HepG2 (cell line): ENCODE measurements around the gene VDAC1. TPM values are rescaled to one million over a fixed set of nuclear protein-coding genes. Genes with fewer than 3 reads are reported as not detected.

Experiments used
- ADNP ChIP-seq: sonication (generic); formaldehyde crosslinking; IDR thresholded peaks from 2 replicates; pipeline ENCODE4 v1.4.0; 2020; ENCODE audit warnings: missing genetic modification reagents
- CBX5 ChIP-seq: sonication (generic); formaldehyde crosslinking; IDR thresholded peaks from 2 replicates; pipeline ENCODE4 v1.4.0; 2020; ENCODE audit warnings: missing genetic modification reagents, borderline replicate concordance
- GATAD1 ChIP-seq: IDR thresholded peaks from 2 replicates; pipeline ENCODE4 v1.6.1; 2016; ENCODE audit warnings: missing genetic modification reagents, missing compliant biosample characterization
- JUND ChIP-seq: sonication (generic); formaldehyde crosslinking; IDR thresholded peaks from 2 replicates; pipeline ENCODE4 v1.8.0; 2022; ENCODE audit warnings: mild to moderate bottlenecking, missing genetic modification reagents
- KAT8 ChIP-seq: IDR thresholded peaks from 2 replicates; pipeline ENCODE4 v1.6.1; 2016; ENCODE audit warnings: missing genetic modification reagents, missing compliant biosample characterization
- KDM5A ChIP-seq: fragments of 200-600 bp; sonication (generic); IDR thresholded peaks from 2 replicates; pipeline ENCODE4 v1.7.0; 2018; ENCODE audit warnings: antibody characterized with exemption, mild to moderate bottlenecking, low read length, borderline replicate concordance
- NFE2L1 ChIP-seq: sonication (generic); formaldehyde crosslinking; IDR thresholded peaks from 2 replicates; pipeline ENCODE4 v1.4.0; 2020; ENCODE audit warnings: missing genetic modification reagents, mild to moderate bottlenecking, borderline replicate concordance
- SIN3A ChIP-seq: IDR thresholded peaks from 2 replicates; pipeline ENCODE4 v1.6.1; 2011; ENCODE audit warnings: low read depth, mild to moderate bottlenecking, control low read depth, low read length, borderline replicate concordance
- ZNF101 ChIP-seq: sonication (generic); formaldehyde crosslinking; IDR thresholded peaks from 2 replicates; pipeline ENCODE4 v1.4.0; 2020; ENCODE audit warnings: mild to moderate bottlenecking, low read depth, missing genetic modification reagents, borderline replicate concordance
- ZNF790 ChIP-seq: sonication (generic); formaldehyde crosslinking; IDR thresholded peaks from 2 replicates; pipeline ENCODE4 v1.8.0; 2022; ENCODE audit warnings: missing genetic modification reagents, mild to moderate bottlenecking, borderline replicate concordance
- polyA plus RNA-seq, 8 experiments: library from polyadenylated mRNA; depleted of rRNA in 3 of 8; stranded (reverse) in 7 of 8; unstranded in 1 of 8; fragments of >200 nt; fragmentation: Illumina TruSeq in 4 of 8; extraction: Trizol in 4 of 8; gene quantifications; 2 replicates each; pipeline versions ENCODE4 v1.2.1 to v1.2.3, GENCODE V29; 2011 to 2016; ENCODE audit warnings: low read depth in 4 of 8, missing spikeins in 1 of 8, mixed read lengths in 1 of 8; ENCODE audit not compliant: insufficient read depth in 1 of 8
- total RNA-seq, 5 experiments: library from RNA; depleted of rRNA; stranded (reverse); fragments of >200 nt; fragmentation: Illumina TruSeq; extraction: Trizol; gene quantifications; 2 replicates each; pipeline ENCODE4 v1.2.3, GENCODE V29; 2016; ENCODE audit warnings: low read depth in 1 of 5
- TF ChIP-seq, protein P1 (sequence below): sonication (generic); formaldehyde crosslinking; IDR thresholded peaks from 2 replicates; pipeline ENCODE4 v1.4.0; 2020; ENCODE audit warnings: missing genetic modification reagents, borderline replicate concordance
- TF ChIP-seq, protein P2 (sequence below): sonication (generic); formaldehyde crosslinking; IDR thresholded peaks from 2 replicates; pipeline ENCODE4 v1.8.0; 2023; ENCODE audit warnings: mild to moderate bottlenecking, missing genetic modification reagents
- TF ChIP-seq, protein P3 (sequence below): sonication (generic); formaldehyde crosslinking; IDR thresholded peaks from 2 replicates; pipeline ENCODE4 v1.5.1; 2020; ENCODE audit warnings: mild to moderate bottlenecking, missing genetic modification reagents, borderline replicate concordance
- TF ChIP-seq, protein P4 (sequence below): sonication (generic); formaldehyde crosslinking; IDR thresholded peaks from 2 replicates; pipeline ENCODE4 v1.5.1; 2020; ENCODE audit warnings: missing genetic modification reagents, mild to moderate bottlenecking, borderline replicate concordance
- TF ChIP-seq, protein P5 (sequence below): sonication (generic); formaldehyde crosslinking; IDR thresholded peaks from 2 replicates; pipeline ENCODE4 v1.5.0; 2020; ENCODE audit warnings: missing genetic modification reagents

Gene VDAC1
- total and polyA plus RNA-seq, 2 of the 13 experiments (the other 11 are each of a cell fraction or from before 2014, with no cell fraction given): 112 to 380 TPM

DNA sequence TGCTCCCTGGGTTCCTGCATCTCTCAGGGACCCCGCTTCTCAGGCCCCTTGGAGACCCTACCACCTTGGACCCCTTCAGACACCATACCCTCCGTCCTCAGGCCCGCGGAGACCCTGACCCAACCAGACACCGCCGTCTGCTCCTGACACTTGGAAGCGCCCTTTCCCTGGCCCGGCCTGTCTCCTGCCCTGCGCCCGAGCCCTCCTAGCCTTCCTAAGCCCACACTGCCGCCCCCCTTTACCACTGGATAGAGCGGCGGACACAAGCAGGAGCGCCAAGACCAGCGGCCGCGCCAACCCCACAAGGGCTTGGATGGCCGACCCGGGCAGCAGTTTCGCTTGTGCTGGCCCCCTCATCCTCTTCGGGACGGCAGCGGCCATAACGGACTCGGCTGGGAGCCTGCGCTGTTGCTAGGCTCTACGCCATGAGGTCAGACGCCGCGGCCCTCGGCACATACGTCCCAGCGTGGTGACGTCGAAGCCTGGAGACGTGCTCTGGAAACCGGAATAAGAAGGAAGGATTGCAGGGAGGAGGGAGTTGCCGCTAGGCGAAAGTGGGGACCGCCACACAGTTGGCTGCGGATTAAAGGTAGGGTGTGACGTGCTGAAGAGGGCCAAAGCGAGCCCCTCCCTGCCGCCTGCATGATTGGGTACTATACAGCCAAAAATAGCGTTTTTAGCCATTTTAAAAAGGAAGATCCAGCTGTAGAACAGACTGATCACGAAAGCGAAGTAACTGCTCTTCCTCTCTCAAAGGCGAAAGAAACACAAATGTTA lies 36.4 kb downstream of the VDAC1 start, which contains the start of gene C5orf15 (continued):
- TF ChIP-seq, protein P1, sequence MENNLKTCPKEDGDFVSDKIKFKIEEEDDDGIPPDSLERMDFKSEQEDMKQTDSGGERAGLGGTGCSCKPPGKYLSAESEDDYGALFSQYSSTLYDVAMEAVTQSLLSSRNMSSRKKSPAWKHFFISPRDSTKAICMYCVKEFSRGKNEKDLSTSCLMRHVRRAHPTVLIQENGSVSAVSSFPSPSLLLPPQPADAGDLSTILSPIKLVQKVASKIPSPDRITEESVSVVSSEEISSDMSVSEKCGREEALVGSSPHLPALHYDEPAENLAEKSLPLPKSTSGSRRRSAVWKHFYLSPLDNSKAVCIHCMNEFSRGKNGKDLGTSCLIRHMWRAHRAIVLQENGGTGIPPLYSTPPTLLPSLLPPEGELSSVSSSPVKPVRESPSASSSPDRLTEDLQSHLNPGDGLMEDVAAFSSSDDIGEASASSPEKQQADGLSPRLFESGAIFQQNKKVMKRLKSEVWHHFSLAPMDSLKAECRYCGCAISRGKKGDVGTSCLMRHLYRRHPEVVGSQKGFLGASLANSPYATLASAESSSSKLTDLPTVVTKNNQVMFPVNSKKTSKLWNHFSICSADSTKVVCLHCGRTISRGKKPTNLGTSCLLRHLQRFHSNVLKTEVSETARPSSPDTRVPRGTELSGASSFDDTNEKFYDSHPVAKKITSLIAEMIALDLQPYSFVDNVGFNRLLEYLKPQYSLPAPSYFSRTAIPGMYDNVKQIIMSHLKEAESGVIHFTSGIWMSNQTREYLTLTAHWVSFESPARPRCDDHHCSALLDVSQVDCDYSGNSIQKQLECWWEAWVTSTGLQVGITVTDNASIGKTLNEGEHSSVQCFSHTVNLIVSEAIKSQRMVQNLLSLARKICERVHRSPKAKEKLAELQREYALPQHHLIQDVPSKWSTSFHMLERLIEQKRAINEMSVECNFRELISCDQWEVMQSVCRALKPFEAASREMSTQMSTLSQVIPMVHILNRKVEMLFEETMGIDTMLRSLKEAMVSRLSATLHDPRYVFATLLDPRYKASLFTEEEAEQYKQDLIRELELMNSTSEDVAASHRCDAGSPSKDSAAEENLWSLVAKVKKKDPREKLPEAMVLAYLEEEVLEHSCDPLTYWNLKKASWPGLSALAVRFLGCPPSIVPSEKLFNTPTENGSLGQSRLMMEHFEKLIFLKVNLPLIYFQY (CRISPR knock-in tag): peak; percentile 69; the same call in 1 of the 2 replicates
- TF ChIP-seq, protein P2, sequence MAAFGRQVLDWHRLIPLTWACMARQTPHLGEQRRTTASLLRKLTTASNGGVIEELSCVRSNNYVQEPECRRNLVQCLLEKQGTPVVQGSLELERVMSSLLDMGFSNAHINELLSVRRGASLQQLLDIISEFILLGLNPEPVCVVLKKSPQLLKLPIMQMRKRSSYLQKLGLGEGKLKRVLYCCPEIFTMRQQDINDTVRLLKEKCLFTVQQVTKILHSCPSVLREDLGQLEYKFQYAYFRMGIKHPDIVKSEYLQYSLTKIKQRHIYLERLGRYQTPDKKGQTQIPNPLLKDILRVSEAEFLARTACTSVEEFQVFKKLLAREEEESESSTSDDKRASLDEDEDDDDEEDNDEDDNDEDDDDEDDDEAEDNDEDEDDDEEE (CRISPR knock-in tag): peak; percentile 57; the same call in 1 of the 2 replicates
- TF ChIP-seq, protein P3, sequence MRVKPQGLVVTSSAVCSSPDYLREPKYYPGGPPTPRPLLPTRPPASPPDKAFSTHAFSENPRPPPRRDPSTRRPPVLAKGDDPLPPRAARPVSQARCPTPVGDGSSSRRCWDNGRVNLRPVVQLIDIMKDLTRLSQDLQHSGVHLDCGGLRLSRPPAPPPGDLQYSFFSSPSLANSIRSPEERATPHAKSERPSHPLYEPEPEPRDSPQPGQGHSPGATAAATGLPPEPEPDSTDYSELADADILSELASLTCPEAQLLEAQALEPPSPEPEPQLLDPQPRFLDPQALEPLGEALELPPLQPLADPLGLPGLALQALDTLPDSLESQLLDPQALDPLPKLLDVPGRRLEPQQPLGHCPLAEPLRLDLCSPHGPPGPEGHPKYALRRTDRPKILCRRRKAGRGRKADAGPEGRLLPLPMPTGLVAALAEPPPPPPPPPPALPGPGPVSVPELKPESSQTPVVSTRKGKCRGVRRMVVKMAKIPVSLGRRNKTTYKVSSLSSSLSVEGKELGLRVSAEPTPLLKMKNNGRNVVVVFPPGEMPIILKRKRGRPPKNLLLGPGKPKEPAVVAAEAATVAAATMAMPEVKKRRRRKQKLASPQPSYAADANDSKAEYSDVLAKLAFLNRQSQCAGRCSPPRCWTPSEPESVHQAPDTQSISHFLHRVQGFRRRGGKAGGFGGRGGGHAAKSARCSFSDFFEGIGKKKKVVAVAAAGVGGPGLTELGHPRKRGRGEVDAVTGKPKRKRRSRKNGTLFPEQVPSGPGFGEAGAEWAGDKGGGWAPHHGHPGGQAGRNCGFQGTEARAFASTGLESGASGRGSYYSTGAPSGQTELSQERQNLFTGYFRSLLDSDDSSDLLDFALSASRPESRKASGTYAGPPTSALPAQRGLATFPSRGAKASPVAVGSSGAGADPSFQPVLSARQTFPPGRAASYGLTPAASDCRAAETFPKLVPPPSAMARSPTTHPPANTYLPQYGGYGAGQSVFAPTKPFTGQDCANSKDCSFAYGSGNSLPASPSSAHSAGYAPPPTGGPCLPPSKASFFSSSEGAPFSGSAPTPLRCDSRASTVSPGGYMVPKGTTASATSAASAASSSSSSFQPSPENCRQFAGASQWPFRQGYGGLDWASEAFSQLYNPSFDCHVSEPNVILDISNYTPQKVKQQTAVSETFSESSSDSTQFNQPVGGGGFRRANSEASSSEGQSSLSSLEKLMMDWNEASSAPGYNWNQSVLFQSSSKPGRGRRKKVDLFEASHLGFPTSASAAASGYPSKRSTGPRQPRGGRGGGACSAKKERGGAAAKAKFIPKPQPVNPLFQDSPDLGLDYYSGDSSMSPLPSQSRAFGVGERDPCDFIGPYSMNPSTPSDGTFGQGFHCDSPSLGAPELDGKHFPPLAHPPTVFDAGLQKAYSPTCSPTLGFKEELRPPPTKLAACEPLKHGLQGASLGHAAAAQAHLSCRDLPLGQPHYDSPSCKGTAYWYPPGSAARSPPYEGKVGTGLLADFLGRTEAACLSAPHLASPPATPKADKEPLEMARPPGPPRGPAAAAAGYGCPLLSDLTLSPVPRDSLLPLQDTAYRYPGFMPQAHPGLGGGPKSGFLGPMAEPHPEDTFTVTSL: no peak
- no peak for TF ChIP-seq ADNP (CRISPR knock-in tag)
- no peak for TF ChIP-seq JUND (CRISPR knock-in tag)
- no peak for TF ChIP-seq ZNF101 (CRISPR knock-in tag)
- TF ChIP-seq NFE2L1: no peak
- TF ChIP-seq, protein P4, sequence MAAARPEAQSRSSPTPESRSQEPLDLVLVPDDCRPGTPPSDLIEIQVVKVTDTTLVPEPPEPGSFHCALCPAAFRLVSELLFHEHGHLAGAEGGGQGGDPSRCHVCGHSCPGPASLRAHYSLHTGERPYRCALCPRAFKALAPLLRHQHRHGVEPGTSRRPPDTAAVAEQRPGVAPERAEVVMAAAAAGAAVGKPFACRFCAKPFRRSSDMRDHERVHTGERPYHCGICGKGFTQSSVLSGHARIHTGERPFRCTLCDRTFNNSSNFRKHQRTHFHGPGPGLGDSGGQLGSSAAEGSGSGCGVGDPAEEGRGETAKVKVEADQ (CRISPR knock-in tag): peak; percentile 86
- TF ChIP-seq GATAD1 (CRISPR knock-in tag): peak; percentile 94
- peak; percentile 34; the same call in 1 of the 2 replicates for TF ChIP-seq SIN3A
- TF ChIP-seq, protein P5, sequence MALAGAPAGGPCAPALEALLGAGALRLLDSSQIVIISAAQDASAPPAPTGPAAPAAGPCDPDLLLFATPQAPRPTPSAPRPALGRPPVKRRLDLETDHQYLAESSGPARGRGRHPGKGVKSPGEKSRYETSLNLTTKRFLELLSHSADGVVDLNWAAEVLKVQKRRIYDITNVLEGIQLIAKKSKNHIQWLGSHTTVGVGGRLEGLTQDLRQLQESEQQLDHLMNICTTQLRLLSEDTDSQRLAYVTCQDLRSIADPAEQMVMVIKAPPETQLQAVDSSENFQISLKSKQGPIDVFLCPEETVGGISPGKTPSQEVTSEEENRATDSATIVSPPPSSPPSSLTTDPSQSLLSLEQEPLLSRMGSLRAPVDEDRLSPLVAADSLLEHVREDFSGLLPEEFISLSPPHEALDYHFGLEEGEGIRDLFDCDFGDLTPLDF (CRISPR knock-in tag): no peak
- TF ChIP-seq ZNF790 (CRISPR knock-in tag): peak; percentile 34; the same call in 1 of the 2 replicates
- TF ChIP-seq CBX5 (CRISPR knock-in tag): peak; percentile 79; the same call in 1 of the 2 replicates
- TF ChIP-seq KDM5A: peak; percentile 69
- TF ChIP-seq KAT8 (CRISPR knock-in tag): peak; percentile 93
